MCF 10A (cell line): Measurements from ENCODE around the gene ADD1. TPM values are rescaled to one million over a fixed set of nuclear protein-coding genes. Genes with fewer than 3 reads are reported as not detected.
A peak's percentile ranks its signal among the peaks of the same experiment; 100 is the strongest.

Experiments
- BruUV-seq: library from RNA; stranded (reverse); fragments of 400-500 nt; replicated peaks from 2 replicates; lab custom pipeline; 2021; lab: Mats Ljungman, UMichigan
- CTCF ChIA-PET: fragments of 300-600 bp; sonication (Branson Sonifier 250); formaldehyde crosslinking; extraction: SDS; loops from one replicate; lab custom pipeline; 2021; ENCODE audit warnings: antibody characterized with exemption, inconsistent platforms; lab: Yijun Ruan, JAX
- POLR2A ChIA-PET: fragments of 300-600, 350-650 bp; sonication (Branson Sonifier 250); formaldehyde crosslinking; extraction: SDS; loops from one replicate; lab custom pipeline; 2020; ENCODE audit warnings: antibody characterized with exemption, inconsistent platforms; lab: Yijun Ruan, JAX
- DNase-seq: peaks from one replicate; pipeline ENCODE4 v3.0.0-alpha.2; 2018; ENCODE audit not compliant: unreplicated experiment
- H3K27ac Mint-ChIP-seq: one replicate; pipeline ENCODE4 v1.8.0; 2022; ENCODE audit warnings: mild to moderate bottlenecking, low read depth, mixed read lengths; ENCODE audit not compliant: unreplicated experiment
- H3K27me3 Mint-ChIP-seq: one replicate; pipeline ENCODE4 v1.8.0; 2022; ENCODE audit warnings: mixed read lengths; ENCODE audit not compliant: insufficient read depth, unreplicated experiment
- H3K36me3 Mint-ChIP-seq: one replicate; pipeline ENCODE4 v1.8.0; 2022; ENCODE audit warnings: mild to moderate bottlenecking, moderate library complexity, mixed read lengths; ENCODE audit not compliant: insufficient read depth, unreplicated experiment
- H3K4me1 Mint-ChIP-seq: one replicate; pipeline ENCODE4 v1.8.0; 2022; ENCODE audit warnings: mixed read lengths; ENCODE audit not compliant: insufficient read depth, unreplicated experiment
- H3K4me3 Mint-ChIP-seq: one replicate; pipeline ENCODE4 v1.8.0; 2022; ENCODE audit warnings: mild to moderate bottlenecking, moderate library complexity, mixed read lengths; ENCODE audit not compliant: unreplicated experiment
- H3K9me3 Mint-ChIP-seq: one replicate; pipeline ENCODE4 v1.8.0; 2022; ENCODE audit warnings: mixed read lengths; ENCODE audit not compliant: unreplicated experiment
- intact Hi-C: fragments of 100-400 bp; cut with micrococcal nuclease; formaldehyde crosslinking; loops from 2 replicates; pipeline ENCODE4 v1.14.1; 2022
- total RNA-seq: library from RNA; stranded (reverse); gene quantifications from 2 replicates; pipeline ENCODE4 v1.2.3, GENCODE V29; 2022
- TF ChIP-seq, protein P1 (sequence below): fragments of 200-600 bp; IDR thresholded peaks from one replicate; pipeline ENCODE4 v1.8.0; 2022; ENCODE audit warnings: antibody characterized with exemption, mild to moderate bottlenecking; ENCODE audit not compliant: unreplicated experiment

Gene ADD1
- total RNA-seq, 1 experiment from 2014 or later, result 131 TPM

- Mint-ChIP-seq H3K27me3 (no peaks in the 10 kb centered on the region), H3K9me3 (no peaks in the 10 kb centered on the region), H3K36me3 (peaks cover 34% of the 10 kb centered on the region), H3K27ac (peak overlapping the region; percentile 19), H3K4me1 (peaks cover 13% of the 10 kb centered on the region), H3K4me3 (no peak overlapping the region)
- TF ChIP-seq, protein P1, sequence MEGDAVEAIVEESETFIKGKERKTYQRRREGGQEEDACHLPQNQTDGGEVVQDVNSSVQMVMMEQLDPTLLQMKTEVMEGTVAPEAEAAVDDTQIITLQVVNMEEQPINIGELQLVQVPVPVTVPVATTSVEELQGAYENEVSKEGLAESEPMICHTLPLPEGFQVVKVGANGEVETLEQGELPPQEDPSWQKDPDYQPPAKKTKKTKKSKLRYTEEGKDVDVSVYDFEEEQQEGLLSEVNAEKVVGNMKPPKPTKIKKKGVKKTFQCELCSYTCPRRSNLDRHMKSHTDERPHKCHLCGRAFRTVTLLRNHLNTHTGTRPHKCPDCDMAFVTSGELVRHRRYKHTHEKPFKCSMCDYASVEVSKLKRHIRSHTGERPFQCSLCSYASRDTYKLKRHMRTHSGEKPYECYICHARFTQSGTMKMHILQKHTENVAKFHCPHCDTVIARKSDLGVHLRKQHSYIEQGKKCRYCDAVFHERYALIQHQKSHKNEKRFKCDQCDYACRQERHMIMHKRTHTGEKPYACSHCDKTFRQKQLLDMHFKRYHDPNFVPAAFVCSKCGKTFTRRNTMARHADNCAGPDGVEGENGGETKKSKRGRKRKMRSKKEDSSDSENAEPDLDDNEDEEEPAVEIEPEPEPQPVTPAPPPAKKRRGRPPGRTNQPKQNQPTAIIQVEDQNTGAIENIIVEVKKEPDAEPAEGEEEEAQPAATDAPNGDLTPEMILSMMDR, result no peak
- DNase-seq, result no peak
- CTCF ChIA-PET, result interaction anchor here (0.6 to 0.7 kb wide), 2 partner anchors 79 to 201 kb away, joined by 3 read pairs; no protein-coding TSS in a partner anchor
- intact Hi-C loops, result no loop called here
- POLR2A ChIA-PET, result interaction anchor here (0.7 kb wide), 1 partner anchor 115 kb away, joined by 3 read pairs; no protein-coding TSS in a partner anchor
- BruUV-seq, result no TSS peak
Measured at GRCh38 chr4:2875556-2875955, 31.9 kb downstream of the ADD1 start.

GRCh38 chr4:2878346-2878745 is 34.7 kb downstream of the ADD1 start:
- Mint-ChIP-seq H3K27me3 (no peaks in the 10 kb centered on the region), H3K27ac (peak overlapping the region; percentile 27), H3K9me3 (no peaks in the 10 kb centered on the region), H3K36me3 (peaks cover 54% of the 10 kb centered on the region), H3K4me3 (no peak overlapping the region), H3K4me1 (peaks cover 6% of the 10 kb centered on the region)
- ChIA-PET CTCF (interaction anchor here (1.2 to 1.3 kb wide), 2 partner anchors 81 to 115 kb away, joined by 3 to 4 read pairs; no protein-coding TSS in a partner anchor), POLR2A (no interaction called here)
- intact Hi-C loops, result no loop called here
- BruUV-seq, result no TSS peak
- no peak for DNase-seq
- TF ChIP-seq, protein P1, result no peak

GRCh38 chr4:2879026-2879425 is 35.4 kb downstream of the ADD1 start:
- intact Hi-C loops, result no loop called here
- Mint-ChIP-seq H3K4me1 (peaks cover 6% of the 10 kb centered on the region), H3K36me3 (peaks cover 61% of the 10 kb centered on the region), H3K4me3 (no peak overlapping the region), H3K9me3 (no peaks in the 10 kb centered on the region), H3K27me3 (no peaks in the 10 kb centered on the region), H3K27ac (no peak overlapping the region)
- no peak for DNase-seq
- TF ChIP-seq, protein P1, result no peak
- CTCF ChIA-PET, result interaction anchor here (0.6 to 1.3 kb wide), 3 partner anchors 31 to 158 kb away, joined by 4 read pairs; no protein-coding TSS in a partner anchor
- BruUV-seq, result no TSS peak
- POLR2A ChIA-PET, result no interaction called here

DNA sequence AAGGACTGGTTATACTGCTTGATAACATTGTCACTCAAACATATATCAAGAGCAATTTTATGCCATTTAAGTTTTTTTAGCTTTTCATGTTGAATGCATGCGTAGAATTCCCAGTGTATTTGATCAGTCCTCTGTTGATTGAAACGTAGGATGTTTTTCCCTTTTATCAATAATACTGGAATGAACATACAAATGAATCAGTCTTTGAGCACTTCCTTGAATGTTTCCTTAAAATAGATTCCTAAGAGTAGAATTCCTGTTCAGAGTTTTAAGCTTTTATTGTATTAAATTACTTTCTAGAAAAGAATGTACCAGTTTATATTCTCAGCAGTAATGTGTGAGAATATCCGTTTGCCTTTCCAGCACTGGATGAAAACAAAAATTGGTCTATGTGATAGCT is 37.8 kb downstream of the ADD1 start:
- ChIA-PET CTCF (no interaction called here), POLR2A (interaction anchor here (0.5 kb wide), 1 partner anchor 157 kb away, joined by 3 read pairs; no protein-coding TSS in a partner anchor)
- H3K4me3 Mint-ChIP-seq, result no peak overlapping the region
- TF ChIP-seq, protein P1, result no peak
- H3K27ac Mint-ChIP-seq, result no peak overlapping the region
- H3K36me3 Mint-ChIP-seq, result peaks cover 71% of the 10 kb centered on the region
- no TSS peak for BruUV-seq
- no peaks in the 10 kb centered on the region for H3K27me3 Mint-ChIP-seq
- intact Hi-C loops, result no loop called here
- no peak for DNase-seq
- no peaks in the 10 kb centered on the region for H3K9me3 Mint-ChIP-seq
- H3K4me1 Mint-ChIP-seq, result peaks cover 6% of the 10 kb centered on the region
